Fibroblast of pulmonary artery (primary cell): Measurements from ENCODE around the gene STIM1.

Experiments
- DNase-seq: peaks from one replicate; pipeline ENCODE4 v3.0.0-alpha.2; 2010; ENCODE audit warnings: low read depth
- H3K4me3 ChIP-seq: replicated peaks from 2 replicates; pipeline ENCODE4 v1.5.1; 2011; ENCODE audit warnings: low read depth, mild to moderate bottlenecking, control low read depth, low read length, moderate library complexity
- TF ChIP-seq, protein P1 (sequence below): IDR thresholded peaks from 2 replicates; pipeline ENCODE4 v1.5.1; 2011; ENCODE audit warnings: mild to moderate bottlenecking, control low read depth, low read length, inconsistent platforms; ENCODE audit errors: missing control alignments

The STIM1 gene

GRCh38 chr11:3843326-3843725, 12.1 kb upstream of the STIM1 start:
- TF ChIP-seq, protein P1, sequence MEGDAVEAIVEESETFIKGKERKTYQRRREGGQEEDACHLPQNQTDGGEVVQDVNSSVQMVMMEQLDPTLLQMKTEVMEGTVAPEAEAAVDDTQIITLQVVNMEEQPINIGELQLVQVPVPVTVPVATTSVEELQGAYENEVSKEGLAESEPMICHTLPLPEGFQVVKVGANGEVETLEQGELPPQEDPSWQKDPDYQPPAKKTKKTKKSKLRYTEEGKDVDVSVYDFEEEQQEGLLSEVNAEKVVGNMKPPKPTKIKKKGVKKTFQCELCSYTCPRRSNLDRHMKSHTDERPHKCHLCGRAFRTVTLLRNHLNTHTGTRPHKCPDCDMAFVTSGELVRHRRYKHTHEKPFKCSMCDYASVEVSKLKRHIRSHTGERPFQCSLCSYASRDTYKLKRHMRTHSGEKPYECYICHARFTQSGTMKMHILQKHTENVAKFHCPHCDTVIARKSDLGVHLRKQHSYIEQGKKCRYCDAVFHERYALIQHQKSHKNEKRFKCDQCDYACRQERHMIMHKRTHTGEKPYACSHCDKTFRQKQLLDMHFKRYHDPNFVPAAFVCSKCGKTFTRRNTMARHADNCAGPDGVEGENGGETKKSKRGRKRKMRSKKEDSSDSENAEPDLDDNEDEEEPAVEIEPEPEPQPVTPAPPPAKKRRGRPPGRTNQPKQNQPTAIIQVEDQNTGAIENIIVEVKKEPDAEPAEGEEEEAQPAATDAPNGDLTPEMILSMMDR: no peak
- no peak overlapping the region for H3K4me3 ChIP-seq
- no peak for DNase-seq

DNA sequence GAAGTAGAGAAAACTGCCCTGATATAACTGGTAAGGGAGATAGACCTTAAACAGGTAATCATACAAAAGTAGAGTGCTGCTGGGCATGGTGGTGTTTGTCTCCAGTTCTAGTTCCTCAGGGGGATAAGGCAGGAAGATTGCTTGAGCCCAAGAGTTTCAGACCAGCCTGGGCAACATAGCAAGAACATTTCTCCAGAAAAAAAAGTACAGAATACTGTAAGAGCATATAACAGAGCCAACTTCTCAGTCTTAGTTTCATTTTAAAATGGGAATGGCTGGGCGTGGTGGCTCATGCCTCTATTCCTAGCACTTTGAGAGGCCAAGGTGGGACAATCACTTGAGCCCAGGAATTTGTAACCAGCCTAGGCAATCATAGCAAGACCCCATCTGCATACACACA, 10.2 kb upstream of the STIM1 start:
- TF ChIP-seq, protein P1: no peak
- DNase-seq: no peak
- H3K4me3 ChIP-seq: no peak overlapping the region

DNA sequence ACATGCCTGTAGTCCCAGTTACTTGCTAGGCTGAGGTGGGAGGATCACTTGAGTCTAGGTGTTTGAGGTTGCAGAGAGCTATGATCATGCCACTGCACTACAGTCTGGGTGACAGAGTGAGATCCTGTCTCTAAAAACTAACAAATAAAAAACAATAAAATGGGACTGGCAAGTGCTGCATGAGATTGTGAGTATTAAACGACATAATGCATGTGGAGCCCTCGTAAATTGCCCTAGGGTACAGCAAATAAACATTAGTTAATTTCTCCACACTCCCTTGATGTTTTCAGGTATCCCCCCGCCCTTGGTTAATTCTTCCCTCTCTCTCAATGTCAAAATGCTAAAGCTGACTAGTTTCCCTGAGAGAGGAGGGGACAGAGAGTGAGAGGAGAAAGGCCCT, 9.8 kb upstream of the STIM1 start:
- no peak for DNase-seq
- H3K4me3 ChIP-seq: no peak overlapping the region
- TF ChIP-seq, protein P1: no peak

DNA sequence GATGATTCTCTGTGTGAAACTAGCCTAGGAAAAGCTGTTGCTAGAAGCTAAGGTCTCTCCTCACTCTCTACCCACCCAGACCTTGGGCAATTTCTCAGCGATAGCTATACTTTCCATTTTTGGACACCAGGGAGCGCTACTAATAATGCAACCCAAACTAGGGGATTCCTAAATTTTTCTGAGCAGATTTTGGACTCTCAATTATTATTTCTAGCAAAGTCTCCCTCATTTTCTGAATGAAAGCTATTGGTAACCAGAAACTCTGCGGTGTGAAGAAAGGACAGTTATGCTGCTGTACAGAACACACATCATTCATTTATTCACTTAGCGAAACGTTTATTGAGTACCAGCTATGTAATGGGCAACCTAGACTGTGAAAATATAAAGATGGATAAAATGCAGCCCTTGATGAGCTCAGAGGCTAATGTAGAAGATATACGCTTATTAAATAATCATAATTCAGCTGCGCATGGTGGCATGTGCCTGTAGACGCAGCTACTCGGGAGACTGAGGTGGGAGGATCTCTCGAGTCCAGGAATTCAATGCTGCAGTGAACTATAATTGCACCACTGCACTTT, 6.1 kb upstream of the STIM1 start:
- TF ChIP-seq, protein P1: peak; percentile 79
- peak; percentile 68 for DNase-seq
- no peak overlapping the region for H3K4me3 ChIP-seq

- DNase-seq: no peak
- TF ChIP-seq, protein P1: no peak
- H3K4me3 ChIP-seq: no peak overlapping the region
Measured at GRCh38 chr11:3853545-3853842, 2.0 kb upstream of the STIM1 start.

DNA sequence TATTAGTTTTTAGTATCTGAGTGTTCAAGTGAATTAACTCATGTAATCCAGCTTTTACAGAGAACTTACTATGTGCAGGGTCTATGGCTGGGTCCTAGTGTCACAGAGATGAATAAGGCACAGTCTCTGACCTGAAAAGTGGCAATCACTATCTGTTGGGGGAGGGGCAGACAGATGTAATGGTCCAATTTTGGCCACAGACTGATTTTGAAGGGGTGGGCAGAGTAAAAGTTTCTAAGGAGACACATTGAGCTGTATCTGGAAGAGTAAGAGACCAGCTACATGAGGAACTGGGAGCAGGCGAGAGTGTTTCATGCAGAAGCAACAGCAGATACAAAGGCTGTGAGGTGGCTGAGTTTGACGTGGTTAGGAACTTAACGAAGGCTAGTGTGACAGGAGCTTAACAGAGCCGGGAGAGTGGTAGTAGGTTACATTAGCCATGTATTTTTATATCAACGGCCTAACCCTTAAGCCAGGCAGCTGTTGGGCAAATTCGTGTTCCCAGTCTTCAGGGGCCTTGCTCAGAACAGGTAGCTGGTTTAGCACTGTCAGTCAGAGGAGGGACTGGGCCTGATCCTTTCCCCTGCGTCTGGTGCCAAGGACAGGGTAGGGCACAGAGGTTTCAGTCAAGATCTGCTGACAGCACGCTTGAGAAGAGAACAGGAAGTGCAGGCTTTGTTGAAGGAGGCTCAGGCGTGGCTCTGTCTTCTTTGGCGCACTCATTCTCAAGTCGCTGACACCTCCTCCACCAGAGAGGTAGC, 1.4 kb upstream of the STIM1 start:
- DNase-seq: no peak
- TF ChIP-seq, protein P1: no peak

GRCh38 chr11:3854660-3854976, 846 bp upstream of the STIM1 start:
- no peak for DNase-seq
- peak overlapping the region; percentile 86 for H3K4me3 ChIP-seq
- TF ChIP-seq, protein P1: no peak

More for the DNA sequence above, 1.4 kb upstream of the STIM1 start:
- H3K4me3 ChIP-seq: no peak overlapping the region
